ENCODE measurements around the gene SLC9A3.
"Not testable (repeated sequence)": the region's sequence is repeated elsewhere in the genome, so short reads cannot be mapped to it uniquely, and the experiment has no call there.

The SLC9A3 gene

GRCh38 chr5:474232-474839, 49.9 kb downstream of the SLC9A3 start:
- DNase-seq, result not testable (repeated sequence)

DNA sequence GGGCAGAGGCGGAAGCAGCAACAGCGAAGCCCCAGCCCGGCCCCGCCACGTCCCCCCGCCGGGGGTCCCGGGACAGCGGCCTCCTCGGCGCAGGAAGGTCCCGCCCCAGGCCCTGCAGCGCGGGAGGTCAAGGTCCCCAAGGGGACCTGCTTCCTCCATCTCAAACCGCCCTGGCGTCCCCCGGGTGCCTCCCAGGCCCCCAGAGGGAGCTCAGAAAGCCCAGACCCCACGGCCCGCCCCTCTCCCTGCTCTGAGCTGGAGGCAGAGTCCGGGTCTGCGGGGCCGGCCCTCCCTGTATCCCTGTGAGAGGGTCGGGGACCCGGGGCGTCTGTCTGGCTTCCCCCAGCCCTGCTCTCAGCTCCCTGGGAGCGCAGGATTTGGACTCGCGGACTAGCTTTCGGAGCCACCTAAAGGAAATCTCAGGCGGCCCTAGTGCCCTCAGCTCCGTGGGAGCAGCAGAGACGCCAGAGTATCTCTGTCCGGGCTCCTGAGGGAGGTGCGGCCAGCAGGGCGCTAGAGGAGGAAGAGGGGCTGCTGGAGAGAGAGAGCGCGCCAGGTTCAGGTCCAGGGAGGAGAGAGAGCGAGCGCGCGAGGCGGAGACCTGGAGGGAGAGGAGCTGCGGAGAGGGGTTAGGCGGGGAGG, 50.6 kb downstream of the SLC9A3 start:
- no peak for DNase-seq

GRCh38 chr5:472656-473550, 51.3 kb downstream of the SLC9A3 start:
- peak; percentile 82 for DNase-seq

GRCh38 chr5:472076-472655, 52.1 kb downstream of the SLC9A3 start:
- DNase-seq, result no peak

DNA sequence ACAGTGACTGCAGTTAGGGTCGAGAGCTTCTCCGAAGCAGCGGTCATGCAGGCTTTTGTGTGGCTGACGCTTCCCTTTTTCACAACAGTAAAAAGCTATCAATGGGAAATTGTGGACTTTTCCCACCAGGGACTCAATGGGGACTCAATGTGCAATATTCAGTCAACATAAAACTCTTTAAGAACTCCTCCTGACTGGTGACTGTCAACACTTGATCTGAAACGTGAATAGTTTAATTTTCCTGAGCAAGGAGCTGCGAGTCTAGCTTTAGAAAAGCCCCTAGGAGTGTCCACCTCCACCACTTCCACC, 52.5 kb downstream of the SLC9A3 start:
- DNase-seq, result no peak

DNA sequence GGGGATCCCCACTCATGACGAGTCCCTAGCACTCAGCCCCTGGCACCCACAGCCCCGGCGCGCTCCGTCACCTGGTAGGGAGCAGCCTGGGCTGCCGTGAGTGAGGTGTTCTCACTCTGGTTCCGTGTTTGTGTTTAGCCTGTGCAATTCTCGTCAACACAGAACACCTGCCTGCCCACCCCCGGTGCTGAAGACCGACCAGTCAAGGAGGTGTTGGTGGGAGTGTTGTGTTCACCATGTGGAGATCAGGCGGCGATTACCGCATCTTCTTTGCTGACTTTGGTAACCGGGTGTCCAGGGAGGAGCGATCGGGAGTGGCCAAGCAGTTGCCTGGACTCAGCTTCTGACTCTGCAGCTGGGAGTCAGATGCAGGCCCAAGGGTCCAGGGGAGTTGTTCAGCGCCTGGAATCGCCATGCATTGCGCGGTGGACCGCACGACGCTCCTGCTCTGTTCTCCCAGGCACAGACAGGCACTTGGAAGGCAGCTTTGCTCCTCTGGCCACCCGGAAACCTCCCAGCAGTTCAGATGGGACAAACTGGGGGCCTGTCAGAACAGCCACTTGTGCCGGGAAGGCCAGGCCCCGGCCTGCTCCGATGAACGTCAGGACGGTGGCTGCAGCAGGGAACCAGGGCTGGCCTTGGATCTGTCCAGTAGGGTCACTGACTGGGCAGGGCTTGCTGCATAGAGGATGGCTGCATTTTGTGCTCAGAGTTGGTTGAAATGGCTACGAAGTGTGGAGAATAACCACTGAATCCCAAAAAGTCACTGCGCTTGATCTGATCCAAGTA, 53.1 kb downstream of the SLC9A3 start:
- DNase-seq, result no peak

DNA sequence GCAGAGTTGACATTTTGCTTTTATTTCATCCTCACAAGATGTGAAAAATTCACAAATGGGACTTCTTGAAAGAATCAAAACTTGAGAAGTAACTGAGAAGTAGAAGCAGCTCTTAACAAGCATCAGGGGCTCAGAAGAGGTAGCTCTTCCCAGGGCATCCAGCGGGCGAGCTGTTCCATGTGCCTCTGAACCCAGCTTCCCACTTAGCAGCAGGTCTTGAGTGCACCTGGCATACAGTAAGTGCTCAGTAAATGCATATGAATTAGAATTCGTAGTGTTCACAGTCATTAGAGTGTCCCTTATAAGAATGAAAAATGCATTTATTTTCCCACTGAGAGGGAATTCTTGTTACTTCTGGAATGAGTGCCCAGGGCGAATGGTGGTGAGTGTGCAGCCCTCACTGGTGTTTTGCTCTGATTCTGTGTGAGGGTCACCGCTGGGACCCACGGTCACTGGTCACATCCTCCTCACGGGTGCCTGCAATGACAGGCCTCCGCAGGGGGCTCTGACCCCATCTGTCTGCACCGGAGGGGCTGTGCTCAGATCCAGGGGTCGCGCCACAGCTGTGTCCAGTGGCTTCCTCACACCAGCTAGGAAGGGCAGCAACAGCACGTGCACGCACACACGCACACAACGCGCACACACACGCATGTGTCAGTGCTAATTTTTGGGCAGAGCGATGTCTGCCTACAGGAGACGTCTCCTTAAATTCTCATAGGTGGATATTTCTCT, 54.3 kb downstream of the SLC9A3 start:
- DNase-seq, result no peak

GRCh38 chr5:468401-468800, 55.8 kb downstream of the SLC9A3 start:
- DNase-seq, result no peak

DNA sequence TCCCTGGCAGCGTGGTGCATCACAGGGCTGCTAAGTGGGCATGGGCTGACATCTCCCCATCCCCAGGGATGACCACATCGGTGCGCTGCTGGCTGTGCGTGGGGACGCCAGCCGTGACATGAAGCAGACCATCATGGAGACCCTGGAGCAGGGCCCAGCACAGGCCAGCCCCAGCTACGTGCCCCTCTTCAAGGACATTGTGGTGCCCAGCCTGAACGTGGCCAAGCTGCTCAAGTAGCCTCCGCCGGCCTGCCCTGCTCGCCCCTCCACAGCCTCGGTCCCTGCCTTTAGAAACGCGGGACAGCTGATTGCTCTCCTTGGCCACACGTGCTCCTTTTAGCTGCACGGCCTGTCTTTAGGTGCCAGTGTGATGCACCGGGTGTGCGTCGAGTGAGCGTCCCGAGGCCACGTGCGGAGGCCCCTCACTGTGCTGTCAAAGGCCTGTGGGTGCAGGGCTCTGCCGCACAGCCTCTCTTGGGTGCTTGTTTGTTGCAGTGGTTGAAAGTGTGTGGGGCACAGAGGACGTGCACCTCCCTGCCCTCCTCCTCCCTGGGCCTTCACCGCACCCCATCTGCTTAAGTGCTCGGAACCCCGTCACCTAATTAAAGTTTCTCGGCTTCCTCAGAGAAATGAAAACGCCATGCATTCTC, 57.5 kb downstream of the SLC9A3 start:
- DNase-seq, result no peak

- DNase-seq, result no peak
Measured at GRCh38 chr5:465591-466403, 58.5 kb downstream of the SLC9A3 start.

DNA sequence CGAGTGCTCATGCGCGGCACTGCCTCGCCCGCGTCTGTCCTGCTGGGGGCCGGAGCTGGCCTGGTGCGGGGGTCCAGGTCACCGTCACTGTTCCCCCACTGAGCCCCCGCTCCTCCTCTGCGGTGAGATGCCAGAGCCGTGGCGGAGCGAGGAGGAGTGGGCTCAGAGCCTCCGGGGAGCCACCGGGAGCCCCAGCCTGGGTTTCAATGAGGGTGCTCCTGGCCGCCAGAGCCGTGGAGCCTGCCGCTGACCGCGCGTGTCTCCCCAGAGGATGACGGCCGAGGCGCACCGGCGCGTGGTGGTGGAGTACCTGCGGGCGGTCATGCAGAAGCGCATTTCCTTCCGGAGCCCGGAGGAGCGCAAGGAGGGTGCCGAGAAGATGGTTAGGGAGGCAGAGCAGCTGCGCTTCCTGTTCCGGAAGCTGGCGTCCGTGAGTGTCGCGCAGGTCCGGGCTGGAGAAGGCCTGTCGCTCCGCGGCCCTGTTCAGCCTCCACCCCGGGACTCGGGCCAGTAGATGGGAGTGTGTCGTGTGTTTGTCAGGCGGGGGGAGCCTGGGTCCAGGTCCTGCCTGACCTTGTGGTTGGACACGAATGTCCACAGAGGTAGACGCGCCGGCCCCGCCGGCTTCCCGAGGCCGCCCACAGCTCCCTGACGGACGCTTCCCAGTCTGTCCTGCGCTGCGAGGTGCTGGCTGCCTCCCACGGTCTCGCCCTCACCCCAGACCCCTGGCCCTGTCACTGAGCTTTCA, 59.2 kb downstream of the SLC9A3 start:
- no peak for DNase-seq

- DNase-seq, result no peak
Measured at GRCh38 chr5:464446-464842, 59.8 kb downstream of the SLC9A3 start.

- DNase-seq, result peak; percentile 57
Measured at GRCh38 chr5:463952-464351, 60.3 kb downstream of the SLC9A3 start.

DNA sequence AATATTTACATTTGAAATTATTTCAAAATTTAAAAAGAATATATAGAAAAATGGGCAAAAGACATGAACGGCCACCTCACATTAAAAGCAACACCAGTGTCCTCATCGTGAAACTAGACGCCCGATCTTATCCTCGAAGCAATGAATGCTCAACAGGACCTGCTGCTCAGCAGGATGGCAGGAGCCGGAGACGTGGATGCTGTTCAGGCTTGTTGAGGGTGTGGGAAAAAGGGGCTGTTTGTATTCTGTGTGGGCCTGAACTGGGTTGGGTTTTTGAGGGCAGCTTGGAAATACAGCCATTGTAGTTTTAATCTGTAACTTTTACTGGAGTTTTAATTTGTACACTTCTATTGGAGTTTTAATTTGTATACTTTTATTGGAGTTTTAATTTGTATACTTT, 60.9 kb downstream of the SLC9A3 start:
- DNase-seq, result no peak

DNA sequence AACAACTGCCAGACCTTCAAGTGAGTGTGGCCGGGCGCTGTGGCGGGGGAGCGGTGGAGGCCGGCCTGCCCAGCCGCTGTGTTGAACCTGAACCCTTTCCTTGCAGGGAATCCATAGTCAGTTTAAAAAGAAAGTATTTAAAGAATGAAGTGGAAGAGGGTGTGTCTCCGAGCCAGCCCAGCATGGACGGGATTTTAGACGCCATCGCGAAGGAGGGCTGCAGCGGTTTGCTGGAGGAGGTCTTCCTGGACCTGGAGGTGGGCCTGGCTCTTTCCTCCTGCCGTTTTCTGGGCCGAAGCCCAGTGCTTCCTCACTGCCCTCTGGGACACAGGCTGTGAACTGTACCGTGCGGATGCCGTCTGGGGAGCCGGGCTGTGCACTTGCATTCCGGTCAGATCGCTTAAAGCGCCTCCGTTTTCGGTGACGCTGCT, 62.2 kb downstream of the SLC9A3 start:
- no peak for DNase-seq

DNA sequence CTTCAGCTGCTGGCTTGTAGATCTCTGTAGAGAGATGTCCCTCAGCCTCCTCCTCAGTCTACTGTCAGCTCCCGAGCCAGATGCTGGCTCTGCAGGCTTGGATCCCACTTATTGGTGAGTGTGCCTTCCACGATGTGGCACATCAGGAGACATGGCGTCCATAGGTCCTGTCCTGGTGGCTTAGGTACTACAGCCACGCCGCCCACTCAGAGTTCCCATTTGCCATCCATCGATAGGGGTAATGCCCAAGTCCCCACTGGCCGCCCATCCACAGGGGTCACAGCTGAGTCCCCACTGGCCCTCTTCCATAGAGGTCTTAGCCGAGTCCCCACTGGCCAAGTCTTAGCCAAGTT, 64.0 kb downstream of the SLC9A3 start:
- no peak for DNase-seq

- no peak for DNase-seq
Measured at GRCh38 chr5:459562-460272, 64.5 kb downstream of the SLC9A3 start.

- no peak for DNase-seq
Measured at GRCh38 chr5:458547-459353, 65.5 kb downstream of the SLC9A3 start.
